Melanocyte of skin (primary cell): Measurements from ENCODE around the gene RAB3D. TPM values are rescaled to one million over a fixed set of nuclear protein-coding genes. Genes with fewer than 3 reads are reported as not detected.

Experiments used
- total RNA-seq, 2 donors: library from RNA; depleted of rRNA; stranded (reverse); fragments of >200 nt; gene quantifications; 2 replicates each; pipeline ENCODE4 v1.2.3, GENCODE V29; 2012

Gene RAB3D, protein sequence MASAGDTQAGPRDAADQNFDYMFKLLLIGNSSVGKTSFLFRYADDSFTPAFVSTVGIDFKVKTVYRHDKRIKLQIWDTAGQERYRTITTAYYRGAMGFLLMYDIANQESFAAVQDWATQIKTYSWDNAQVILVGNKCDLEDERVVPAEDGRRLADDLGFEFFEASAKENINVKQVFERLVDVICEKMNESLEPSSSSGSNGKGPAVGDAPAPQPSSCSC
- total RNA-seq, result 1 to 10 TPM; 4.1 to 6.3 TPM

DNA sequence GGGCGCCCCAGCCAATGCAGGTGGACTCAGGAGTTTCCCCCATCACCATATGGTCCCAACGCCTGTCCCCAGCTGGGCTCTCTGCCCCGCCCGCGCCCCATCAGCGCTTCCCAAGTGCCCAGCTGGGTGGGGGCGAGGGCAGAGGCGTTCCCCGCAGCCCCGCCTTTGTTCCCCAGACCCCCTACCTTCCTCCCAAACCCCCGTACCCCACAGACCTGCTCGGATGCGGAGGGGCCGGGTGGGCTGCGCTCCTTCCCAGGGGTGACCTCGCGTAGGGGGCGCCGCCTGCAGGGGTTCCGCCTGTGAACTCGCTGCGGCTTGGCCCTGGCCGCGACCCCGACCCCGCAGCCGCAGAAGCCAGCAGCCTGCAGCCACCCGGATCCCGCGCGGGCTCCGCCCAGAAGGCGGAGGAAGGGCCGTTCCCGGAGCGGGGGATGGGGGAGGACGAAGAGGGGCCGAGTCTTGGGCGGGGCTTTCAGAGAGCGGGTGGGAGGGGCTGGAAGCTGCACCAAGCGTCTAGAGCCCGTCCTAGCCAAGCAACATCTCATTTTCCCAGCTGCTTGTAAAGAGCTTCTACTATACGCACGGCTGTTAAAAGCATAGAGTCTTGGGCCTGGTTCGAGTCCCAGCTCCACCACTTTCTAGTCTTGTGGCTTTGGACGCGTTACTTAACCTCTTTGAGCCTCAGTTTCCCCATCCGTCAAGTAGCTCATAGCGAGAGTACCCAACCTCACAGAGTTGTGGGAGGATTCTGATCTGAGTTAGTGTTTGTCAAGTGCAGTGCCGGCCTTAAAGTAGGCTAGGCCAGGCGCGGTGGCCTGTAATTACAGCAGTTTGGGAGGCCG lies at the start of gene RAB3D:
Gene RAB3D (minus strand): TSS at position 404 of the 845 bp plus-strand sequence. CDS start 2,258 bp downstream, outside the sequence.

DNA sequence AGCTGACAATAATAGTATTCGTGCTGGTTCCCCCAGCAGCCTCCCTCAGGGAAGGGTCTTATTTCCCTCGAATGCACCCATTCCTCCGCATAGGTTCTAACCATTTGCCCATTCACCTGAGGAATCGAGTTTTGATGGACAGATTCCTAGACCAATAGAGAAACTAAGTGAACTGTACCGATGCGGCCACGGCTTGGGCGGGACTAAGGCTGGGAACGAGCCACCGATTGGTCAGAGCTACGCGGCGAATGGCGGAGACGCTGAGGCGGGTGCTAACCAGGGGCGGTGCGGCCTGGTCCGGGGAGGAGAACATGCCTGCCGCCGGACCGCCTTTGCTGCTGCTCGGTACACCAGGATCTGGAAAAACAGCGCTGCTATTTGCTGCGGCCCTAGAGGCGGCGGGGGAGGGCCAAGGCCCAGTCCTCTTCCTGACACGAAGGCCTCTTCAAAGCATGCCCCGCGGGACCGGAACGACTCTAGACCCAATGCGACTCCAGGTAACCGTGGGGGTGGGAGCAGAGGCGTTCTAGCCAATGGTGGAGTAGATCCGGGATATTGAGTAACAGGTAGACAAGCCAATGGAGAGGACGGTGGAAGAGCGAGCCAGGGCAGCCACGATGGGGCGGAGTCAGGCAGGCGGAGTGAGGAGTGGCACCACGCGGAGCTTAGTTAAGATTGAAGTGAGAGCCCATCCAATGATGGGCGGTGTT lies 35.1 kb upstream of the RAB3D start, which contains the start of gene SWSAP1:
Gene SWSAP1 (plus strand): TSS at position 234 of the 710 bp plus-strand sequence. CDS start 15 bp downstream, at position 249.

DNA sequence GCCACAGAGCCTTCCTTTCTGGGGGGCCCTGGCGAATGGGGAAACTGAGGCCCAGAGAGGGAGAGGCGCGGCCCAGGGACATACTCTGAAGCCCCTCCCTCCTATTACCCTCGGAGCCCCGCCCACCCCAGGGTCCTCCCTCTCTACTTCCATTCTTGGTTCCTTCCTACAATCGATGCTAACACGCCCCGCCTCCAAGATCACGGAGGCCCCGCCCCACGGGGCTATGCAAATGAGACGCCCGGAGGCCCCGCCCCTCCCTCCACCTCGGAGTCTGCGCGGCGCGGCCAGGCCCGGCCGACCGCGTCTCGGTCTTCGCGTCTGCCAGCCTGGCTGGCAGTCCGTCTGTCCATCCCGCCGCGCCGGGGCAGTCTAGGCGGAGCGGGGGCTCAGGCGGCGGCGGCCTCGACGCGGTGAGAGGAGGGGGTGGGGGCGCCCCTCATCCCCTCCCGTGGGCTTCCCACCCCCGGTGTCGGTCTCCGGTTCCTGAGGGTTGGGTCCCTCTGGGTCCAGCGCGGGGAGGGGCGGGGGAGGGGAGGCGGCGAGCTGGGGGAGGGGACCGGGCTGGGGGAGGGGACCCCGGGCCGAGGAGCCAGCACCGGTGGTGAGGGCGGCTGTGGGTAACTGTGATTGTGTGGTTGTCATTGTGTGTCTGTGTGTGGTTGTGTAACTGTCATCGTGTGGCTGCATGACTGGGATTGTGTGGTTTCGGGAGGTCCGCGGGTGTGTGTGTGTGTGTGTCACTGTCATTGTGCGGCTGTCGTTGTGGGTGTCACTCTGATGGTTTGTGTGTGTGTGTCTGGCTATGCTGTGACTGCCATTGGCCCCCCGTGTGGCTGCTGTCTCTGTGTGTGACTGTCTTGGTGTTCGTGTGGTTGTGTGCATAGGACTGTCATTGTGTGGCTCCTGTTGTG lies 16.0 kb upstream of the RAB3D start, which contains the start of gene PLPPR2:
Gene PLPPR2 (plus strand): TSS at position 273 of the 914 bp plus-strand sequence. CDS start 2,242 bp downstream, outside the sequence.

DNA sequence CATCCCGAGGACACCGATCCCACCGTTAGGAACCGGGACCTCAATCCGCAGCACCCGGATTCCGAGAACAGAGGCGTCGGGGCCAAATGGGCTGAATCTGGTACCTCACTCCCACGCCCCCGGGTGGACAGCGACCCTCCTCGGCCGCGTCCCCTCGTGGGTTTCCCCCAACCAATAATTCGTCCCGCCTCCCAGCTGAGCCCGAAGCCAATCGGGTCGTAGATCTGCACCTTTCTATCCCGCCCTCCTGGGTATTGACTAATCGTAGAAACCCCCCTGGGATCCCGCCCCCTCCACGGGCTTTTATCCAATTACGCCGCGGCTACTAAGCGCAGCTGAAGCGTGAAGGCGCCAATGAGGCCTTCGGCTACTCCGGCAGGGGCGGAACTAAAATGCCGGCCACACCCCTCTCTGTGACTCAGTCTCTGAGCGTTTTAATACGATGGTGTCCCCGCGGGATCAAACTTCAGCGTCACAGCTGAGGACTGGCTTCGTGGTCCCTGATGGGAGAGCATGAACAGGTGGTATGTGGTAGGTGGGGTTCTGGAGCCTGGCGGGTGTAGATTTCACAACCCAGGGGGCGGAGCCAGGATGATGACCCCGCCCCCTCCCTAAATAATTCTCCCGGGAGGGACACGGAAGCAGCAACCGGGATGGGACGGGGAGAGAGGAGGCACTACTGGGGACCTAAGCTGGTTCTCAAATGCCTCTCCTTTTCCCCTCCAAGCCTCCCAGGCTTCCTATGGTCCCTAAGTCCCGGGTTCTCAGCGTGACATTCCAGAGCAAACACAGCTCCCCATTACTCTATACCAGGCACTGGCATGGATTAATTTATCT lies 6.9 kb upstream of the RAB3D start, which contains the start of the genes CCDC159 and TMEM205:
Gene CCDC159 (plus strand): TSS at position 416 of the 837 bp plus-strand sequence. CDS start 88 bp downstream, at position 504.
Gene TMEM205 (minus strand): TSS at position 165 of the 837 bp plus-strand sequence. CDS start 649 bp downstream, outside the sequence.

DNA sequence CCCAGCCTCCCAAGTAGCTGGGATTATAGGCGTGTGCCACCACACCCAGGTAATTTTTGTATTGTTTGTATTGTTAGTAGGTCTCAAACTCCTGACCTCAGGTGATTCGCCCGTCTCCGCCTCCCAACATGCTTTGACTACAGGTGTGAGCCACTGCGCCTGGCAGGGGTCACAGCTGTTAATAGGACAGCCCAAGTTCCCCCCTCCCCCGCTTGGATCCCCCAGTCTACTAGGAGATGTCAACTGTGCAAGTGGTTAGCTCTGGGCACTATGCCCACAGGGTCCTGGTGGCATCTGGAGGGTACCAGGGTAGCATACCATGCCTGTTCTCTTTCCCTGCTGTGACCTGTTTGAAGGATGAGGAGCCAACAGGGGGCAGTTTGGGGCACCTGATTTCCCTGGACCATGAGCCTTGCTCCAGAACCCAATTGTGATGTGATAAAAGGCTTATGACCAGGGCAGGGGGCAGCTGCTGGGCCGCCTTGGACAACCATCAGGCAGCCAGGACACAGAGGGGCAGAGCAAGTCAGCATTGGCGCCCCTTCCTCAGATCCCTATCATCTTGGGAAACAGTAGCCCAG lies 43.7 kb downstream of the RAB3D start, which contains the start of gene TSPAN16:
Gene TSPAN16 (plus strand): TSS at position 496 of the 581 bp plus-strand sequence. CDS start 138 bp downstream, outside the sequence.

Other genes with a start within 250 kb of the RAB3D start
- 10 to 100 TPM; 28.6 to 55.9 TPM for gene SPC24, start 183.9 kb downstream of the RAB3D start, total RNA-seq
- 10 to 100 TPM; 66.1 to 70.9 TPM for gene KANK2, start 142.1 kb downstream of the RAB3D start, total RNA-seq
- gene ANGPTL8, start 100.0 kb downstream of the RAB3D start, total RNA-seq, result not detected
- 1 to 10 TPM; 5.7 to 7.6 TPM for gene DOCK6, start 77.1 kb downstream of the RAB3D start, total RNA-seq
- gene TSPAN16, start 43.5 kb downstream of the RAB3D start, total RNA-seq, result not detected
- 100 to 1,000 TPM in 1 of 2 donors, 10 to 100 TPM in 1; 99.9 to 142 TPM for gene TMEM205, start 6.6 kb upstream of the RAB3D start, total RNA-seq
- gene CCDC159, start 6.9 kb upstream of the RAB3D start, total RNA-seq, result 1 to 10 TPM; 4.7 to 9.6 TPM
- gene PLPPR2, start 15.8 kb upstream of the RAB3D start, total RNA-seq, result 1 to 10 TPM; 6.5 to 6.7 TPM
- gene SWSAP1, start 35.0 kb upstream of the RAB3D start, total RNA-seq, result 1 to 10 TPM; 1.3 to 1.4 TPM
- 1 to 10 TPM; 7.6 to 8.0 TPM for gene EPOR, start 44.7 kb upstream of the RAB3D start, total RNA-seq
- gene RGL3, start 79.7 kb upstream of the RAB3D start, total RNA-seq, result 1 to 10 TPM; 1.3 to 2.4 TPM
- not detected for gene ODAD3, start 95.5 kb upstream of the RAB3D start, total RNA-seq
- gene PRKCSH, start 96.0 kb upstream of the RAB3D start, total RNA-seq, result 100 to 1,000 TPM in 1 of 2 donors, 10 to 100 TPM in 1; 74.7 to 119 TPM
- gene ELAVL3, start 141.4 kb upstream of the RAB3D start, total RNA-seq, result not detected
- gene ZNF653, start 166.2 kb upstream of the RAB3D start, total RNA-seq, result 1 to 10 TPM; 2.4 to 3.0 TPM
- gene ECSIT, start 189.5 kb upstream of the RAB3D start, total RNA-seq, result 10 to 100 TPM; 25.1 to 40.0 TPM
- gene CNN1, start 199.2 kb upstream of the RAB3D start, total RNA-seq, result not detected
- 10 to 100 TPM; 43.7 to 52.3 TPM for gene ELOF1, start 219.6 kb upstream of the RAB3D start, total RNA-seq
- 100 to 1,000 TPM; 133 to 141 TPM for gene ACP5, start 238.0 kb upstream of the RAB3D start, total RNA-seq